Right cardiac atrium (tissue), 5 donors: Measurements from ENCODE around the gene DCAF8. TPM values are rescaled to one million over a fixed set of nuclear protein-coding genes. Genes with fewer than 3 reads are reported as not detected.

Experiments
- ATAC-seq, 2 donors: fragments of 200-7000 bp; cut with Tn5 transposase; one replicate each; pipeline versions ENCODE4 v1.8.0 to v1.9.1; 2020; ENCODE audit warnings: moderate library complexity in 2 of 2, mild to moderate bottlenecking in 1 of 2
- DNase-seq, 3 donors: peaks; one replicate each; pipeline ENCODE4 v3.0.0-alpha.2; 2020
- H3K27ac ChIP-seq: one replicate; pipeline ENCODE4 v1.5.1; 2013; ENCODE audit warnings: mild to moderate bottlenecking, low read length, control low read depth, moderate library complexity
- H3K27me3 ChIP-seq: one replicate; pipeline ENCODE4 v1.6.1; 2013; ENCODE audit not compliant: control insufficient read depth, insufficient read depth
- H3K4me1 ChIP-seq: one replicate; pipeline ENCODE4 v1.6.1; 2013; ENCODE audit warnings: low read length; ENCODE audit not compliant: control insufficient read depth, insufficient read depth
- H3K4me3 ChIP-seq: one replicate; pipeline ENCODE4 v1.5.1; 2013; ENCODE audit warnings: low read length, control low read depth
- H3K9me3 ChIP-seq: one replicate; pipeline ENCODE4 v1.6.1; 2013; ENCODE audit warnings: low read length; ENCODE audit not compliant: control insufficient read depth
- WGBS: extraction: QIAGEN DNeasy Blood & Tissue Kit; methylation state at CpG from one replicate; pipeline ENCODE4 v1.1.7; 2013; 5-methylcytosine and 5-hydroxymethylcytosine counted together
- intact Hi-C, 4 donors: fragments of 100-400 bp; cut with DNase I; formaldehyde crosslinking; loops; one replicate each; pipeline versions ENCODE4 v1.11.0 to v1.14.0; 2022 to 2023
- long read RNA-seq, 4 donors: library from polyadenylated mRNA; unstranded; transcript quantifications; one replicate each; pipeline ENCODE4 v2.0.0, GENCODE V29; 2020 to 2021
- polyA plus RNA-seq: library from polyadenylated mRNA; stranded (reverse); fragments of 200-250 nt; gene quantifications from one replicate; pipeline ENCODE4 v1.2.3, GENCODE V29; 2013
- total RNA-seq, 4 donors: library from RNA; stranded (reverse); fragmentation: NEBNext Ultra II Directional; extraction: Animal tissue kit (Norgen Biotek cat#: 25700); gene quantifications; one replicate each; pipeline ENCODE4 v1.2.1, GENCODE V29; 2021
- donor health status: healthy with polysubstance abuse.
- donor health status: DM: no; HTN: yes; CAD: no.
- donor health status: DM: no; HTN: no; CAD: no.
- donor health status: DM: no; HTN: yes; CAD: no; lungs with severe emphysema.
- donor health status: DM: yes; HTN: yes; CAD: no.

Gene DCAF8
- total RNA-seq (100 to 1,000 TPM; 113 to 152 (median 122) TPM), polyA plus RNA-seq (97.8 TPM)
- long read RNA-seq, donor 1, full-length matches to known transcripts: 156 of 322 reads
- long read RNA-seq, donor 1, partial matches to known transcripts: 68 of 322 reads
- long read RNA-seq, donor 1, other reads (novel, unspliced or antisense): 98 of 322 reads
- long read RNA-seq, donor 2, full-length matches to known transcripts: 55 of 105 reads
- long read RNA-seq, donor 2, partial matches to known transcripts: 9 of 105 reads
- long read RNA-seq, donor 2, other reads (novel, unspliced or antisense): 41 of 105 reads
- long read RNA-seq, donor 3, full-length matches to known transcripts: 210 of 533 reads
- long read RNA-seq, donor 3, partial matches to known transcripts: 105 of 533 reads
- long read RNA-seq, donor 3, other reads (novel, unspliced or antisense): 218 of 533 reads
- long read RNA-seq, donor 4, full-length matches to known transcripts: 49 of 128 reads
- long read RNA-seq, donor 4, partial matches to known transcripts: 8 of 128 reads
- long read RNA-seq, donor 4, other reads (novel, unspliced or antisense): 71 of 128 reads

GRCh38 chr1:160261893-160262794 lies at the start of gene DCAF8:
DCAF8 (minus strand) TSS chr1:160262549; CDS start chr1:160244008, 18,541 bp downstream.
- H3K4me1 ChIP-seq: no peaks in the 10 kb centered on the region
- H3K9me3 ChIP-seq: no peaks in the 10 kb centered on the region
- H3K27ac ChIP-seq: peak within 1 kb of the TSS; percentile 96
- DNase-seq (peak; percentile 99), ATAC-seq (peak; percentile 98)
- H3K4me3 ChIP-seq: peak within 1 kb of the TSS; percentile 80
- intact Hi-C loops: no loop called here
- under 1% methylated on average over 67 of the region's 67 CpGs for WGBS
- no peaks in the 10 kb centered on the region for H3K27me3 ChIP-seq

- Histone ChIP-seq H3K9me3 (no peaks in the 10 kb centered on the region), H3K4me3 (no peak overlapping the region), H3K4me1 (peaks cover 2% of the 10 kb centered on the region), H3K27ac (no peak overlapping the region), H3K27me3 (no peaks in the 10 kb centered on the region)
- no peak for ATAC-seq
- no peak for DNase-seq
- WGBS: 59% methylated on average over 1 of the region's 1 CpG
- intact Hi-C loops: no loop called here
Measured at GRCh38 chr1:160309571-160309970, 47.2 kb upstream of the DCAF8 start.

GRCh38 chr1:160309185-160309557 lies 46.8 kb upstream of the DCAF8 start:
- Histone ChIP-seq H3K27me3 (no peaks in the 10 kb centered on the region), H3K27ac (no peak overlapping the region), H3K4me1 (peaks cover 2% of the 10 kb centered on the region), H3K4me3 (no peak overlapping the region), H3K9me3 (no peaks in the 10 kb centered on the region)
- DNase-seq (no peak), ATAC-seq (no peak)
- intact Hi-C loops: no loop called here

GRCh38 chr1:160308451-160309184 lies 46.3 kb upstream of the DCAF8 start:
- no peaks in the 10 kb centered on the region for H3K9me3 ChIP-seq
- no peak overlapping the region for H3K27ac ChIP-seq
- no peak overlapping the region for H3K4me3 ChIP-seq
- peak; percentile 53 to 71 for ATAC-seq
- DNase-seq: no peak
- no peaks in the 10 kb centered on the region for H3K27me3 ChIP-seq
- peaks cover 2% of the 10 kb centered on the region for H3K4me1 ChIP-seq
- 75% methylated on average over 4 of the region's 4 CpGs for WGBS
- intact Hi-C loops: no loop called here

- H3K27me3 ChIP-seq: no peaks in the 10 kb centered on the region
- 87% methylated on average over 13 of the region's 13 CpGs for WGBS
- intact Hi-C loops: no loop called here
- H3K9me3 ChIP-seq: no peaks in the 10 kb centered on the region
- peaks cover 2% of the 10 kb centered on the region for H3K4me1 ChIP-seq
- ATAC-seq (peak; percentile 58 to 78), DNase-seq (peak in 1 of 3 donors; percentile 55)
- H3K27ac ChIP-seq: peak overlapping the region; percentile 42
- H3K4me3 ChIP-seq: no peak overlapping the region
Measured at GRCh38 chr1:160307118-160307791, 44.9 kb upstream of the DCAF8 start.

GRCh38 chr1:160300173-160300572 lies 37.8 kb upstream of the DCAF8 start:
- DNase-seq (no peak), ATAC-seq (no peak)
- H3K4me1 ChIP-seq: no peaks in the 10 kb centered on the region

GRCh38 chr1:160296036-160296435 lies 33.7 kb upstream of the DCAF8 start:
- no peaks in the 10 kb centered on the region for H3K4me1 ChIP-seq
- H3K27ac ChIP-seq: no peak overlapping the region
- no peak overlapping the region for H3K4me3 ChIP-seq
- DNase-seq (no peak), ATAC-seq (no peak)
- intact Hi-C loops: loop anchor here in 2 of 4 donors (10.0 kb wide), 2 partner anchors 101 to 191 kb away; partner anchors contain the start of gene CASQ1 (in 1 of the 2)
- no peaks in the 10 kb centered on the region for H3K9me3 ChIP-seq
- no peaks in the 10 kb centered on the region for H3K27me3 ChIP-seq
- WGBS: 87% methylated on average over 1 of the region's 1 CpG

More at GRCh38 chr1:160300173-160300572, 37.8 kb upstream of the DCAF8 start:
- no peak overlapping the region for H3K4me3 ChIP-seq
- WGBS: 91% methylated on average over 7 of the region's 7 CpGs
- H3K27me3 ChIP-seq: no peaks in the 10 kb centered on the region
- H3K27ac ChIP-seq: no peak overlapping the region
- intact Hi-C loops: no loop called here
- no peaks in the 10 kb centered on the region for H3K9me3 ChIP-seq

GRCh38 chr1:160293020-160293968 lies 30.9 kb upstream of the DCAF8 start:
- no peak overlapping the region for H3K4me3 ChIP-seq
- ATAC-seq (no peak), DNase-seq (no peak)
- no peak overlapping the region for H3K27ac ChIP-seq
- no peaks in the 10 kb centered on the region for H3K27me3 ChIP-seq
- intact Hi-C loops: loop anchor here in 2 of 4 donors (5.0 to 10.0 kb wide), 3 partner anchors 98 to 188 kb away; partner anchors contain the start of gene CASQ1 (in 2 of the 2)
- no peaks in the 10 kb centered on the region for H3K9me3 ChIP-seq
- no peaks in the 10 kb centered on the region for H3K4me1 ChIP-seq
- WGBS: 82% methylated on average over 8 of the region's 8 CpGs
